SK-N-MC (cell line): ENCODE measurements around the gene HCRTR1.

Experiments used
- EZH2 ChIP-seq: fragments of 200-600 bp; sonication (generic); IDR thresholded peaks from one replicate; pipeline ENCODE4 v1.6.1; 2017; ENCODE audit warnings: antibody characterized with exemption
- FOXP2 ChIP-seq: optimal IDR thresholded peaks from 2 replicates; pipeline ENCODE3; 2011; ENCODE audit warnings: mild to moderate bottlenecking, moderate library complexity; ENCODE audit not compliant: insufficient read depth; ENCODE audit errors: extremely low read length, control extremely low read depth
- POLR2AphosphoS5 ChIP-seq: IDR thresholded peaks from 2 replicates; pipeline ENCODE4 v1.6.1; 2012; ENCODE audit warnings: mild to moderate bottlenecking, low read depth, low read length, borderline replicate concordance

DNA sequence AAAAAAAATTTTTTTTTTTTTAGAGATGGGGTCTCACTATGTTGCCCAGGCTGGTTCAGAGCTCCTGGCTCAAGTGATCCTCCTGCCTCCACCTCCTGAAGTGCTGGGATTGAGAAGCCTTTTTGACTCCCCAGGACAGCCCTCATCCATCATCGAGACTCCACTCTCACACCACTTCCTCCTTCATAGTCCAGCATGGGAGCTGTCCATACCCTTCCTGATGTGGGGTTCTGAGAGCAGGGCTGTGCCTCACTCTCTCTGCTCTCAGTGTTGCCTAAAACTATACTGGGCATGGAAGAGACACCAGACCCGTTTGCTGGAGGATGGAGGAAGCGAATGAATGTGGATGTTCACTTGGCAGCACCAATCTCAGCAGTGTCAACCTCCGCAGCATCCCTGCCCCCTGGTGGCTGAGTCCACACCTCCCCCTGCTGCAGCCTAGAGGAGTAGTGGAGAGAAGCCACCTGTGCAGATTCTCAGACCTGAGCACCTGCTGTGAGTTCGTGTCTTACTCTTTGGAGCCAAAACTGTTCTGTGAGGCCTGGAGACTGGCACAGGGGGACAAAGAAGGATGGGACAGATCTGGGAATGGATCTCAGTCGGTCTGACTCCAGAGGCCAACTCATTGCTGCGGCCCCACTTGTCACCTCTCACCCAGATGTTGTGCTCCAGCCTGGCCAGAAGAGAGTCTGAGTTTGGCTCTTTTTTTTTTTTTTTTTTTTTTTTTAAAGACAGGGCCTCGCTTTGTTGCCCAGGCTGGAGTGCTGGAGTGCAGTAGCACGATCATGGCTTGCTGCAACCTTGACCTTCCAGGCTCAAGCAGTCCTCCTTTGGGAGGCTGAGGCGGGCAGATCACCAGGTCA is 23.5 kb upstream of the HCRTR1 start:
- TF ChIP-seq EZH2 (no peak), POLR2AphosphoS5 (no peak), FOXP2 (no peak)
